Endometrial microvascular endothelial cells (primary cell): ENCODE results near the gene ATXN7L1. TPM values are rescaled to one million over a fixed set of nuclear protein-coding genes. Genes with fewer than 3 reads are reported as not detected.

Experiments
- in situ Hi-C: cut with HindIII; loops from 2 replicates; pipeline ENCODE4 v1.10.0; 2017; ENCODE audit warnings: low sequenced_read_pairs, low pct_unique_long_range_greater_than_20kb; ENCODE audit errors: inconsistent ontology term
- total RNA-seq: library from RNA; depleted of rRNA; stranded (reverse); fragments of >200 nt; gene quantifications from one replicate; pipeline ENCODE4 v1.2.3, GENCODE V29; 2015; ENCODE audit errors: inconsistent ontology term

The ATXN7L1 gene
- total RNA-seq, 1 donor from 2014 or later: 4.8 TPM

DNA sequence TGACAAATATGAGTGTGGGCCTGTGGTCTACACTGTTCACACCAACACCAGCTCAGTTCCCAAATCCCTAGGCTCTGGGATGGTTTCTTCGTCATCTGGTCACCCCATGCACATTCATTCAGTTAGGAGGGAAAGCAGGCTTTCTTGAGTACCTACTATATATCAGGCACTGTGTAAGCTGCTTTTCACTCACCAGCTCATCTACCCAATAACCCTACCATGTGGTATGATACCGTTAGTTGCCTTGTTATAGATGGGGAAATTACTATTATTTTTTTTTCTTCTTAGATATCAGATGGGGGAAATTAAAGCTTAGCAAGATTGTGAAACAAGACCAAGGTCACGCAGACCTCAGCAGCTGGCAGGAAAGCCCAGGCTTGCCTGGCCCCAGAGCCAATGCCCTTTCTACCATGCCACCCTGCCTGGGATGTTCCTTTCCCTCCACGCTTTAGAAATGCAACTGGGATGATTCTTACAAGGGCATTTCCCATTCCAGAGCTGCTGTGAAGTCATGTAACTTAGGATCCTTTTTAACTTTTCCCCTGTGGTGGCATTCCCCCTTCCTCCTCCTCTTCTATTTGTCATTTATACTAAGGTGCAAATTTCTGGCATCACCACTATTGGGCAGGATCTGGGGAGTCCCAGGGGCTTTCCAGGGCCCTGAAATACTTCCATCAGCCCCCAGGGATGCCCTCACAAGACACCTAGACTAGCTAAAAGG is 202.0 kb downstream of the ATXN7L1 start:
- in situ Hi-C loops: no loop called here

GRCh38 chr7:105673367-105674084 is 202.9 kb downstream of the ATXN7L1 start:
- in situ Hi-C loops: no loop called here

DNA sequence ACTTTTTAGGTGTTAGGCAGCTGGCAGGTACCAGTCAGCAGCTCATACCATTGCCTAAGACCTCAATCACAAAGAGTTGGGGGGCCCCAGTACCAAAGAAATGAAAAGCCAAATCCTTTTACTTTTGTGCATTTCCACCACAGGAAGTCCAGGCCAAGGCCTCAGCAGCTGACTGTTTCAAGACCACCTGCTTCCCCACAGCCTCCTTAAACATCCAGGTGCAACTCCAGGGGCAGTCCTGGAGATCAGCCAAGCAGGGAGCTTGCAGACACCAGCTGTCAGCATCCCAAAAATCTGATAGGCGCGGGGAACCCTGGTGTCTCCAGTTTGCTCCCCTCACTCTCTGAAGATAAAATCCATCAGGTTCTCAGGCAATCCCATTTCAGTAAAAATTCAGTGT is 203.6 kb downstream of the ATXN7L1 start:
- in situ Hi-C loops: no loop called here

DNA sequence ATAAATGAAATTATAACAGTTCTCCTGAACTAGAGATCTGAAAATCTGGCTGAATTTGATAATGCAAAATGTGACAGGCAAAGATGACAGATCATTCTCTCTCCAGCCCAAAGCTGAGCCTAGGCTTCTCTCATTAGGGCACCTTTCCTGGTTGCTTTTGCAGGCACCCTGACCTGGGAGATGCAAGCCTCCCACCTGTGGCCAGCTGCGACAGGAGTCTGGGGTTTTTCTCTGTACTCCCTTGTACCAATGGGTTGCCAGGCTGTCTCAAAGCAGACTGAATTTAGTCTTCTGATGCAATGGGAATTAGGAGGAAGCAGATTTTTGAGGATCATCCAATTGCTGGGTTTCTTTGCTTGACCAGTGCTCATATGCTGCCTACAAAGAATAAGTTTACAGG is 210.1 kb downstream of the ATXN7L1 start:
- in situ Hi-C loops: no loop called here

GRCh38 chr7:105665684-105666083 is 210.7 kb downstream of the ATXN7L1 start:
- in situ Hi-C loops: no loop called here

DNA sequence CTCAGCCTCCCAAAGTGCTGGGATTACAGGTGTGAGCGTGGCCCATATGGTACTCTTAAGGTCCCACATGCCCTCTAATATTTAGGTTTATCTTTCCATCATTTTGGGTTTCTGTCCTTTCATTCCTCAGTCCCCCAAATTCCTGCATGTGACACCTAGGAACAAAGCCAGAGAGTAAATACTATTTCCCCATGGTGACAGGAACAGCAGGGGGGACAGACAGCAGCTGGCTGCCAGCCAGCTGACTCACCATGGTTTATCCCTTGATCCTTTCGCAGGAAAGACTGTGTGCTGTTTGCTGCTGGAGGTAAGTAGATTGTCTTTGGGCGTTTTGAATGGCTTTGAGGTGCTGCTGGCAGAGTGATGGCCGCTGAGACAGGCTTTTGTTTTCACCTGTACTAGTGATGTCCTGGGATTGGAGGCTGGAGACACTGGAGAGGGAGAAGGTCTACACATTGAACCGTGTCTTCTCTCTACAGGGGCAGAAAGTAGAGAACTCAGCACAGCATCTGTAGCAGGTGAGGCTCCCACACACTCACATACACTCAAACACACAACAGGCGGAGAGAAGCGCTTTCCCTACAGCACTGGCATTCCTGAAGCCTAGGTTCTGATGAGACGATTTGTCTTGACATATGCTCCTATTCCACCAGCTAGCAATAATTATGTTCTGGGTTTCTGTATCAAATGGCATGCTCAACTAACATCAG is 211.4 kb downstream of the ATXN7L1 start:
- in situ Hi-C loops: no loop called here

DNA sequence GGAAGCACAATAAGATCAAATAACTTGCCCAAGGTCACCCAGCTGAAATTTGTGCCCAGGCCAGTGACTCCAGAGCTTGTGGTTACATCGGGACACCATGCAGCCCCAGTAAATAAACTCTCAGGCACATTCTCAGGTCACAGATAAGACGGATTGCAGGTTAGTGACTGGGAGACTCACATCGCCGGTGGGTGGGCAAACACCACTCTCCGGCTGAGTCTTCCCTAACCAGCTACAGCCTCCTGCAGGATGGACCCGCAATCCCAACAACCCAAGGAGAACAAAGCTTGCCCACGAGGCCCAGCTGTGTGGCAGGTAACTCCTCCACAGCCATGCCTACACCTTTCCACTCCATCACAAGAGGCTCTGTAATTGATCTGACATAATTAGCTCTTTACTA is 213.4 kb downstream of the ATXN7L1 start:
- in situ Hi-C loops: no loop called here

DNA sequence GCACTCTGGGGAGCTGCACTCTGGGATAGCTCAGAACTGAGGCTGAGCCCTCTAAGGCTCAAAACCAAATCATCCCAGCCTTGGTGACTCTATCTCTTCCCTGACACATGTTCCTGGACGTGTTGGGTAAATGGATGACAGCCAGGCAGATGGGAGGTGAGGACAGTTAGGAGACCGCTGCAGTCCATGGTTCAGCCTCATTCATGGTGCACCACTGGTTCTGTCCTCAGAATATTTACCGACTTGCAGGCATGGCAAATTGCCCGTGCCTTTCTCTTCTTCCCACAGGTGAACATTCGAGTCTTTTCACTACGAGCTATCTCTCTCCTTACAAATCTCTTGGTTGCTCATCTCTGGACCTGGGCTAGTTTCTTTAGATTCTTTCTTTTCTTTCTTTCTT is 214.8 kb downstream of the ATXN7L1 start:
- in situ Hi-C loops: no loop called here

- in situ Hi-C loops: no loop called here
Observed at GRCh38 chr7:105656922-105657521, 219.4 kb downstream of the ATXN7L1 start.

- in situ Hi-C loops: no loop called here
Observed at GRCh38 chr7:105655500-105656380, 220.7 kb downstream of the ATXN7L1 start.

DNA sequence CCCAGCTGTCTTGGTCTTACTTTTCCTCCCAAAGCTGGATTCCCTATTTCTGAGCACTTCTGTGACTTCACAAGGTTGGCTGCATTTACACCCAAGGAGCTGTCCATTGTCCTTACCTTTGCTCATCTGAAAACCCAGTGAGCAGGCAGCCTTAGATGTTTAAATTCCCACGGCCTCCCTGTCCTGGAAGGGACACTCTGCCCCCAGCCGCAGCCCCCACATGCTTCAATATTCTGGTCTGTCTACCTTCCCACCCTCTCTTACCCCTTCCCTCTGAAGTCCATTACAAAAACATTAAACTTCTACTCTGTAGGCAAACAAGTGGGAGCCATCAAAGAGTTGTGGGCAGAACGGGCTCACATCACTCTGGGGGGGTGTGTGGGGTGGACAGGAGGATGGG is 221.3 kb downstream of the ATXN7L1 start:
- in situ Hi-C loops: no loop called here

- in situ Hi-C loops: no loop called here
Observed at GRCh38 chr7:105654095-105654686, 222.2 kb downstream of the ATXN7L1 start.

GRCh38 chr7:105653441-105654005 is 222.9 kb downstream of the ATXN7L1 start:
- in situ Hi-C loops: no loop called here

- in situ Hi-C loops: no loop called here
Observed at GRCh38 chr7:105652359-105652993, 223.9 kb downstream of the ATXN7L1 start.

GRCh38 chr7:105651798-105652197 is 224.6 kb downstream of the ATXN7L1 start:
- in situ Hi-C loops: no loop called here

GRCh38 chr7:105650382-105650970 is 225.9 kb downstream of the ATXN7L1 start:
- in situ Hi-C loops: no loop called here

DNA sequence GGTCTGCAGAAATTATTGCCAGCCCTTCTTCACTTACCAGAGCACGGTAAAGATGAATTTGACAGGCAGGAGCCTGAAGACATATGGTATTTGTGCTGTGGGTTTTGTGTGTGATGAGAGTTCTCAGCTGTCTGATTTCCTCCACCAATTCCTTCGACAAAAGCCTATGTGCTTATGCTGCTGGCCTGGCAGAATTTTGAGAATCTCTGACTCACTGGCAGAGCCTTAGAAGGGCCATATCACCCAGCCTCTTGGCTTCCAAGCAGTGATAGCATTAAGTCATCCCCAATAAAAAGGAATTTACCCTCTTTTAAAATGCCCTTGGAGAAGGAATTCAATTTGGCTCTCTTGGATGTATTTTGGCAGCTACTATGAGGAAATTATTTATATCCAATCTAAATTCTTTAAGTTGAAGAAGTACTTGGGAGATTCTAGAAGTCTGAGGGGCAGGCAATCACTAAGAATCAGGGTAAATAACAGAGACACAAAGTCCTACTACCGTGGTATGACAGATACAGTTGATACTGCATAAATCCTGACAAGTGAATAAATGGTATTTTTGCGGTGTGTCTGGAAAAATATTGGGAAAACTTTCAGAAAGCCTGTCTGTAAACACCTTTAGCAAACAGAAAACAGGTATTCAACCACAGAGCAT is 226.5 kb downstream of the ATXN7L1 start:
- in situ Hi-C loops: no loop called here
